ENCODE data around the gene VWA7.

Gene VWA7

DNA sequence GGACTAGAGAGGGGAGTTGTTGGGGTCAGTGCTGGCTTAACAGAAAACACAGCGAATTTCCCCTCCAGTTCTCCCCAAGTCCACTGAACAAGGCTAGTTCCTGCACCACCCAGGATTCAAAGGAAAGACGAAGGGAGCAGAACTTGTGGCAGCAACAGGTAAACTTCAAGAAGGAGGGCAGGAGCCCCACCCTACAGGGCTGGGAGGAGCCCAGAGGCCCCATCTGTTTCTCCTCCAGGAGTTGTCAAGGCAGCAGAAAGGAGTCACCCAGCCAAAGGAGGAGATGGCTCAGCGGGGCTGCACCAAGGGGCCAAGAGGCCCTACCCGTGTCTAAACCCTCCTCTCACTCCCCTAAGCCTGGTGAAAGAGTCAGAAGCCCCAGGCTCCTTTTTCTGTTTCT, 12.9 kb downstream of the VWA7 start:
- Histone ChIP-seq H3K4me1 (ENCODE audit: insufficient read depth, insufficient read length) (peaks cover 6% of the 10 kb centered on the region), H3K9ac (ENCODE audit: insufficient read length, low read depth) (no peak overlapping the region), H3K9me3 (ENCODE audit: insufficient read depth, low read length) (no peaks in the 10 kb centered on the region), H3K36me3 (ENCODE audit: insufficient read depth, insufficient read length, low read length) (peaks cover 48% of the 10 kb centered on the region), H3K27me3 (ENCODE audit: insufficient read depth, insufficient read length) (no peaks in the 10 kb centered on the region), H3K4me3 (ENCODE audit: insufficient read length, low read depth) (no peak overlapping the region)
- no peak for DNase-seq (ENCODE audit: low read depth, low spot score)
- TF ChIP-seq YY1 (IDR thresholded peaks at IDR 0.05; ENCODE audit: insufficient read depth, insufficient read length) (no peak), ZNF274 (IDR thresholded peaks at IDR 0.05; ENCODE audit: low read depth, low read length) (no peak), SUZ12 (IDR thresholded peaks at IDR 0.05; ENCODE audit: extremely low read depth, insufficient read depth, insufficient read length) (no peak)

DNA sequence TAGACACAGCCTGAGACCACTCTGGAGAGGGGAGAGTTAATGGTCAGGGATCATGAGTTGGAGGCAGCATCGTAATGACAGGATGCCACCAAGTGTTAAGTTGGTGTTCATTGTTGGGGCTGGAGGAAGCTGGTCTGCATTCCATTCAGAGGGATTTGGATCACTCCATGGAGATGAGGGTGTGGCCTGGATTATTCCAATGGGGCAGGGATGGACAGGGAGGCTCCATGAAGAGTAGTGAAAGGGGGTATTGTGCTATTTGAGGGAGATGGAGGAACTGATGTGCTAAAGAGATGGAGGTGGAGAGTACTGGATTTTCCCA, 13.5 kb downstream of the VWA7 start:
- no peak for TF ChIP-seq SUZ12 (IDR thresholded peaks at IDR 0.05; ENCODE audit: extremely low read depth, insufficient read depth, insufficient read length)
- TF ChIP-seq YY1 (IDR thresholded peaks at IDR 0.05; ENCODE audit: insufficient read depth, insufficient read length): no peak
- no peak for TF ChIP-seq ZNF274 (IDR thresholded peaks at IDR 0.05; ENCODE audit: low read depth, low read length)
- Histone ChIP-seq H3K4me1 (ENCODE audit: insufficient read depth, insufficient read length) (peaks cover 6% of the 10 kb centered on the region), H3K9ac (ENCODE audit: insufficient read length, low read depth) (no peak overlapping the region), H3K9me3 (ENCODE audit: insufficient read depth, low read length) (no peaks in the 10 kb centered on the region), H3K36me3 (ENCODE audit: insufficient read depth, insufficient read length, low read length) (peaks cover 54% of the 10 kb centered on the region), H3K4me3 (ENCODE audit: insufficient read length, low read depth) (no peak overlapping the region), H3K27me3 (ENCODE audit: insufficient read depth, insufficient read length) (no peaks in the 10 kb centered on the region)
- peak; percentile 77 for DNase-seq (ENCODE audit: low read depth, low spot score)

DNA sequence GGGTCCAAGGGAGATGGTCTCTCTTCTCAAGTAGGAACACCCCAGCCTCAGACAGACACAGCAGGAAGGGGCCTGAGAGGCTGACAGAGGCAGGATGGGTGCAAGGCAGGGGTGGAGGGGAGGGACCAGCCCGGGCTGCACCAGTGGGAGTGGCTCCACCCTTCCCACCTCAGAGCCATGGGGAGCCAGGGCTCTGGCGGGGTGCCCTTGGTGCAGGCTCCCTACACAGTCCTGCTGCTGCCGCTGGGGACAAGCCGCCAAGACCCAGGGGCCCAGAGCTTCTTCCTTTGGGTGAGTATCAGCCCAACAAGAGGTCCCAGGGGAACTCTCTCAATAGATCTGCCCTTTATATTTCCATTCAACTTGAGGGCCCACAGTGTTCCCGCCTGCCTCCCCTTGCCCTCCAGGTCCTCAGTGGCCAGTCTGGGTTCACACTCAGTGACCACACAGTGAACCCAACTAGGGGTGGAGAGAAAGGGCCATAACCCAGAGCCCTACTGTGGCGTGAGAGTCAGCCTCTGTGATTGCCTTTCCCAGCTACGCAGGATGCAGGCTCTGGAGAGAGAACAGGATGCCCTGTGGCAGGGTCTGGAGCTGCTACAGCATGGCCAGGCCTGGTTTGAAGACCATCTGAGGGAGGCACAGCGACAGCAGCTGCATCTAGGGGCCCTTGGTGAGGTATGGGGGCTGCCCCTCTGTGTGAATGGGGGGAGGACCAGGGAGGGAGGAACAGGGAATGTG, 14.1 kb downstream of the VWA7 start:
- H3K9me3 ChIP-seq (ENCODE audit: insufficient read depth, low read length): no peaks in the 10 kb centered on the region
- peaks cover 6% of the 10 kb centered on the region for H3K4me1 ChIP-seq (ENCODE audit: insufficient read depth, insufficient read length)
- no peak overlapping the region for H3K9ac ChIP-seq (ENCODE audit: insufficient read length, low read depth)
- TF ChIP-seq YY1 (IDR thresholded peaks at IDR 0.05; ENCODE audit: insufficient read depth, insufficient read length) (no peak), ZNF274 (IDR thresholded peaks at IDR 0.05; ENCODE audit: low read depth, low read length) (no peak), SUZ12 (IDR thresholded peaks at IDR 0.05; ENCODE audit: extremely low read depth, insufficient read depth, insufficient read length) (no peak)
- H3K36me3 ChIP-seq (ENCODE audit: insufficient read depth, insufficient read length, low read length): peaks cover 58% of the 10 kb centered on the region
- no peak for DNase-seq (ENCODE audit: low read depth, low spot score)
- no peak overlapping the region for H3K4me3 ChIP-seq (ENCODE audit: insufficient read length, low read depth)
- no peaks in the 10 kb centered on the region for H3K27me3 ChIP-seq (ENCODE audit: insufficient read depth, insufficient read length)

DNA sequence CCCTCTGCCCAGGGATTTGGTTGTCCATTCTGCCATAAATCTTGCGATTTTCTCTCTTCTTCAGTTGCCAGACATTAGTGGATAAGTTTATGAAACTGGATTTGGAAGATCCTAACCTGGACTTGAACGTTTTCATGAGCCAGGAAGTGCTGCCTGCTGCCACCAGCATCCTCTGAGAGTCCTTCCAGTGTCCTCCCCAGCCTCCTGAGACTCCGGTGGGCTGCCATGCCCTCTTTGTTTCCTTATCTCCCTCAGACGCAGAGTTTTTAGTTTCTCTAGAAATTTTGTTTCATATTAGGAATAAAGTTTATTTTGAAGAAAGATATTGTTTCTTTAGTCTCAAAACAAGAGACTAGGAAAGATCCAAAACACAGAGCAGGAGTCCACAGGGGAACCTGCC, 14.8 kb downstream of the VWA7 start, which contains the start of gene SAPCD1:
Gene SAPCD1, plus strand, starts transcription at position 301 of the 400 bp plus-strand sequence. CDS start 399 bp downstream, outside the sequence.
- H3K27me3 ChIP-seq (ENCODE audit: insufficient read depth, insufficient read length): no peaks in the 10 kb centered on the region
- H3K4me1 ChIP-seq (ENCODE audit: insufficient read depth, insufficient read length): peaks cover 6% of the 10 kb centered on the region
- H3K9me3 ChIP-seq (ENCODE audit: insufficient read depth, low read length): no peaks in the 10 kb centered on the region
- H3K36me3 ChIP-seq (ENCODE audit: insufficient read depth, insufficient read length, low read length): peaks cover 59% of the 10 kb centered on the region
- no peak for TF ChIP-seq SUZ12 (IDR thresholded peaks at IDR 0.05; ENCODE audit: extremely low read depth, insufficient read depth, insufficient read length)
- no peak within 1 kb of the TSS for H3K9ac ChIP-seq (ENCODE audit: insufficient read length, low read depth)
- H3K4me3 ChIP-seq (ENCODE audit: insufficient read length, low read depth): no peak within 1 kb of the TSS
- no peak for DNase-seq (ENCODE audit: low read depth, low spot score)

DNA sequence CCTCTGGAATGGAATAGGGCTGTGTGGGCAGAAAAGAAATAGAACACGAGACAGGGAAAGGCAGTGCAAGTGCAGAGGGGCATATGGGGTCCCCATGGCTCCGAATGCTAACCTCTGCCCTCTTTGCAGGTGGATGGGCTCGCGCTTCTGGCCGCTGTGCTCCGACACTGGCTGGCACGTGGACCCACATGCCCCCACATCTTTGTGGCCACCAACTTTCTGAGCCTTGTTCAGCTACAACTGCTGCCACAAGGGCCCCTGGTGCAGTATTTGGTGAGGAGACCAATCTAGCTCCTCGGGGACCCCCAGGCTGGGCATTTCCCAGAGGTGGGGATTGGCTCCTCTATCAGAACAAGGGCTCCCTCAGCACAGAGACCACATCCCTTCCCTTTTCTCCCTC, 15.8 kb downstream of the VWA7 start:
- H3K4me3 ChIP-seq (ENCODE audit: insufficient read length, low read depth): no peak overlapping the region
- peaks cover 59% of the 10 kb centered on the region for H3K36me3 ChIP-seq (ENCODE audit: insufficient read depth, insufficient read length, low read length)
- H3K9ac ChIP-seq (ENCODE audit: insufficient read length, low read depth): no peak overlapping the region
- no peaks in the 10 kb centered on the region for H3K27me3 ChIP-seq (ENCODE audit: insufficient read depth, insufficient read length)
- peaks cover 6% of the 10 kb centered on the region for H3K4me1 ChIP-seq (ENCODE audit: insufficient read depth, insufficient read length)
- no peaks in the 10 kb centered on the region for H3K9me3 ChIP-seq (ENCODE audit: insufficient read depth, low read length)
- DNase-seq (ENCODE audit: low read depth, low spot score): no peak
- no peak for TF ChIP-seq YY1 (IDR thresholded peaks at IDR 0.05; ENCODE audit: insufficient read depth, insufficient read length)
- no peak for TF ChIP-seq ZNF274 (IDR thresholded peaks at IDR 0.05; ENCODE audit: low read depth, low read length)
- no peak for TF ChIP-seq SUZ12 (IDR thresholded peaks at IDR 0.05; ENCODE audit: extremely low read depth, insufficient read depth, insufficient read length)

DNA sequence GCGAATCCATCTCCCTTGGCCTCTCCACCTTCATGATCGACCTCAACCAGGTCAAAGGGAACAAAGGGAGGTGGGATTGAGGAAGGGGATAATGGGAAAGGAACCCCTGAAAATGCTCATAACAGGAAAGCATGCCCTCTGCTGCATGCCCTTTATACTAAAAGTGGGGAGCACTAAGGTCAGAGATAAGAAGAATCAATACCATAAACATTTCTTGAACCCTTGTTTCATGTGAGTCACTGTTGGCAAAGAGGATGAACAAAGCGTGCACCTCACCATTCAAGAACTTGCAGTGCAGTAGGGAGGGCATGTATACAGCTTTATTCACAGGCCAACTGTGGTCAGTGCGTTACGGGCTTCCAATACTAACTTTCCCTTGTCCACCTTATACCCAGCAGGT, 16.3 kb downstream of the VWA7 start:
- no peak for DNase-seq (ENCODE audit: low read depth, low spot score)
- Histone ChIP-seq H3K27me3 (ENCODE audit: insufficient read depth, insufficient read length) (no peaks in the 10 kb centered on the region), H3K4me3 (ENCODE audit: insufficient read length, low read depth) (no peak overlapping the region), H3K4me1 (ENCODE audit: insufficient read depth, insufficient read length) (peaks cover 6% of the 10 kb centered on the region), H3K36me3 (ENCODE audit: insufficient read depth, insufficient read length, low read length) (peaks cover 58% of the 10 kb centered on the region), H3K9me3 (ENCODE audit: insufficient read depth, low read length) (no peaks in the 10 kb centered on the region), H3K9ac (ENCODE audit: insufficient read length, low read depth) (no peak overlapping the region)
- no peak for TF ChIP-seq YY1 (IDR thresholded peaks at IDR 0.05; ENCODE audit: insufficient read depth, insufficient read length)

DNA sequence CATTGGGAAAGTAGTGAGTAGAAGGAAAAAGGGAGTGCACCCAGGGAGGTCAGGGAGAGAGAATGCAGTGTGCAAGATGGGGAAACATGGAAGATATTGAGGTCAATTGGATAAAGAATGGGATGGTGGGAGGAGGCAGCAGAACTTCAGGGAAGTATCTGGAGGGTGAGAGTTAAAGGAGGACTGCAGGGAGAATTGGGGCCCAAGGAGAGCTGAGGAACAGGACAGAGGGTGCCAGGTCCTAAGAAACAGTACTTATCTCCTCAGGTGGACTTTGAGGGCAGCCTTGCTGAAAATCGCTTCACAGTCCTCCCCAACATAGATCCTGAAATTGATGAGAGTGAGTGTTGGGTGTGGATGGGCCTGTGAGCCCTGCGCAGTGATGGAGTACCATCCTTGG, 18.8 kb downstream of the VWA7 start:
- no peak for DNase-seq (ENCODE audit: low read depth, low spot score)
- Histone ChIP-seq H3K9ac (ENCODE audit: insufficient read length, low read depth) (no peak overlapping the region), H3K36me3 (ENCODE audit: insufficient read depth, insufficient read length, low read length) (peaks cover 43% of the 10 kb centered on the region), H3K4me1 (ENCODE audit: insufficient read depth, insufficient read length) (peaks cover 4% of the 10 kb centered on the region), H3K27me3 (ENCODE audit: insufficient read depth, insufficient read length) (no peaks in the 10 kb centered on the region), H3K9me3 (ENCODE audit: insufficient read depth, low read length) (no peaks in the 10 kb centered on the region), H3K4me3 (ENCODE audit: insufficient read length, low read depth) (no peak overlapping the region)
- TF ChIP-seq ZNF274 (IDR thresholded peaks at IDR 0.05; ENCODE audit: low read depth, low read length): no peak
- no peak for TF ChIP-seq SUZ12 (IDR thresholded peaks at IDR 0.05; ENCODE audit: extremely low read depth, insufficient read depth, insufficient read length)
- TF ChIP-seq YY1 (IDR thresholded peaks at IDR 0.05; ENCODE audit: insufficient read depth, insufficient read length): no peak
